CD4-positive, alpha-beta T cell treated with Interleukin-10 for 1 hour (primary cell): ENCODE data around the gene NPEPL1.
"Not testable (repeated sequence)": the region's sequence is repeated elsewhere in the genome, so short reads cannot be mapped to it uniquely, and the experiment has no call there.

ENCODE experiments used
- DNase-seq: peaks from one replicate; pipeline ENCODE4 v3.0.0-alpha.2; 2020

The NPEPL1 gene, protein sequence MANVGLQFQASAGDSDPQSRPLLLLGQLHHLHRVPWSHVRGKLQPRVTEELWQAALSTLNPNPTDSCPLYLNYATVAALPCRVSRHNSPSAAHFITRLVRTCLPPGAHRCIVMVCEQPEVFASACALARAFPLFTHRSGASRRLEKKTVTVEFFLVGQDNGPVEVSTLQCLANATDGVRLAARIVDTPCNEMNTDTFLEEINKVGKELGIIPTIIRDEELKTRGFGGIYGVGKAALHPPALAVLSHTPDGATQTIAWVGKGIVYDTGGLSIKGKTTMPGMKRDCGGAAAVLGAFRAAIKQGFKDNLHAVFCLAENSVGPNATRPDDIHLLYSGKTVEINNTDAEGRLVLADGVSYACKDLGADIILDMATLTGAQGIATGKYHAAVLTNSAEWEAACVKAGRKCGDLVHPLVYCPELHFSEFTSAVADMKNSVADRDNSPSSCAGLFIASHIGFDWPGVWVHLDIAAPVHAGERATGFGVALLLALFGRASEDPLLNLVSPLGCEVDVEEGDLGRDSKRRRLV

DNA sequence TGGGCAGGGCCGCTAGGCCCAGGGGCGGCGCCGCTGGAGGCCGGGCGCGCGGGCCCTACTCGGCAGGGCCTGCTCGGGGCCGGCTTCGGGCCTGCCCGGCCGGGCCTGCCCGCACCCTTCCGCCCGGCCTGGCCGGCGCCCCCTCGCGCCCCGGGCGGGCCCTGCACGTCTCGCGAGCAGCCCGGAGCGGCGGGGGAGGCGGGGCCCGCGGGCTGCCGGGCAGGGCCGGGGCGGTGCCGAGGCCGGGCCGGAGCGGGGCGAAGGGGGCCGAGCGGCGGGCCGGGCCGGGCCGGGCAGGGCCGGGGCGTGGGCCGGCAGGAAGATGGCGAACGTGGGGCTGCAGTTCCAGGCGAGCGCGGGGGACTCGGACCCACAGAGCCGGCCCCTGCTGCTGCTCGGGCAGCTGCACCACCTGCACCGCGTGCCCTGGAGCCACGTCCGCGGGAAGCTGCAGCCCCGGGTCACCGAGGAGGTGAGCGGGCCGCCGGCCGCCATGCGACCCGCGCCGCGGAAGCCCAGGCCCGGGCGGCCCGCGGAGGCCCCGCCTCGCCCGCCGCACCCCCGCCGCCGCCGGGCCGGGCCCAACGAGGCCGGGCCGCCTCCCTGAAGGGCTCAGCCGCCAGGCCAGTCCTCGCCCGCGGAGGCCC lies at the start of gene NPEPL1:
Gene NPEPL1 (plus strand): TSS at position 222 of the 647 bp plus-strand sequence. CDS start 101 bp downstream, at position 323.
- peak; percentile 67 for DNase-seq

DNA sequence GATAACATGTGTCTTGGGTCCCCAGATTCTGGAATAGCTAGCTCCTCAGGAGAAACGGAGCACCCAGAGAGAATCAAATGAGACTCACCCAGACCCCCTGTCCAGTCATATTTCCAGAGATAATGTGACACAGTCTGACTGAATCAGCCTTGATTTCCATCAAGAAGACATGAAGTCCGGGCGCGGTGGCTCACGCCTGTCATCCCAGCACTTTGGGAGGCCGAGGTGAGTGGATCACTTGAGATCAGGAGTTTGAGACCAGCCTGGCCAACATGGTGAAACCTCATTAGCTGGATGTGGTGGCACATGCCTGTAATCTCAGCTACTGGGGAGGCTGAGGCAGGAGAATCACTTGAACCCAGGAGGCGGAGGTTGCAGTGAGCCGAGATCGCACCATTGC lies 49.7 kb upstream of the NPEPL1 start:
- not testable (repeated sequence) for DNase-seq

DNA sequence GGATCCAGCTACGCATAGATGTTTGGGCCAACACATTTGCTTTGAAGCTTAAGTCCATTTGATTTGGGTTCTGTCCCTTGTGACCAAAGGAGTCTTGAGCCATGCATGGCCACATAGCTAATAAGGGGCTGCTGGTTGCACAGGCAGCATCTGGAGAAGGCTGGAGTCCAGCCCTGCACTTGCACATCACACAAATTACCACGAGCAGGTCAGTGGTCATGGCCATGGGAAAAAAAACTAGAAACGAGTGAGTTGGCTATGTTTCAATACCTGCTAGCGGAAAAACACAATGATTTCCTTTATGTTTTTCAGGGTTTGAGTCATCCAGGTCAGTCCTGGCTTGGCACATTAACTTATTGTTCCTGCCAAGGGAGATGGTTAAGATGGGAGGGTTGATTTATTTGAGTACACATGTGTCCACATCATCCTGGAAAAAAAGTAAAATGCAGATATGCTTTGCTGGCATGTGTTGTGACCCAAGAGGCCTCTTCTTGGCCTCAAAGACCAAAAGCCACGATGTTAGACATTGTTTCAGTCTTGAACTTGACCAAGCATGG lies 47.1 kb upstream of the NPEPL1 start:
- no peak for DNase-seq

DNA sequence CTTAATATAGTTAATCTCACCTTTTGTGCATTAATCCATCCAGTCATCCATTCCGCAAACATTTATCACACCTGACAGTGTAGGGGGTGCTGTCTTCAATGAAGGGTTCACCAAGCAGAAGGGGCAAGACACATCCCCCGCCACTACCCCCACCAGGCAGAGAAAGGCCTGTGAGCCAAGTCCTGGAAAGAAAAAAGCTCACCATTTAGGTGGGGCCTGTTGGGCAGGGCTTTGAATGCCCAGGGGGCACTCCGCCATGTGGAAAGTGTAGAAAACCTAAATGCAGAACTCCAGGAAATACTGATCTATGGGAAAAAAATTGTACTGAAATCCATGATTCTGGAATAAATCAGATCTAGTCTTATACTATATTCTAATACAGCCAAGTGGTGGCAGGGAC lies 46.3 kb upstream of the NPEPL1 start:
- no peak for DNase-seq

DNA sequence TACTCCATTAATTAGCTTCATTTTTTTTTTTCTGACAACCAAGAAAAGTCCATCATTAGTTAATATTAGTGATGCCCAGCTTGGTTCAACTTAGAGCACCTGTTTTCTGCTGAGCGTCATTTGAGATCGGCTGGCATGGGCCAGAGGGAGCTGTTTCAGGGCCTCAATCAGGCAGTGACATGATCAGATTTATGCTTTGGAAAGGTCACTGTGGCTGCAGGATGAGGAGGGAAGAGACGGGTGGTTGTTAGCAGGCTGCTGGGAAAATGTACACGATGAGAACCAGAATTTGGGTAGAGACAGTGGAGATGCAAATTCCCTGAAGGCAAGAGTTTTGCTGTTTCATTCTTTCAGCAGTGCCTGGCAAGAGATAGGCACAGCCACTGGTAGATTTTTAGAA lies 45.9 kb upstream of the NPEPL1 start:
- no peak for DNase-seq

DNA sequence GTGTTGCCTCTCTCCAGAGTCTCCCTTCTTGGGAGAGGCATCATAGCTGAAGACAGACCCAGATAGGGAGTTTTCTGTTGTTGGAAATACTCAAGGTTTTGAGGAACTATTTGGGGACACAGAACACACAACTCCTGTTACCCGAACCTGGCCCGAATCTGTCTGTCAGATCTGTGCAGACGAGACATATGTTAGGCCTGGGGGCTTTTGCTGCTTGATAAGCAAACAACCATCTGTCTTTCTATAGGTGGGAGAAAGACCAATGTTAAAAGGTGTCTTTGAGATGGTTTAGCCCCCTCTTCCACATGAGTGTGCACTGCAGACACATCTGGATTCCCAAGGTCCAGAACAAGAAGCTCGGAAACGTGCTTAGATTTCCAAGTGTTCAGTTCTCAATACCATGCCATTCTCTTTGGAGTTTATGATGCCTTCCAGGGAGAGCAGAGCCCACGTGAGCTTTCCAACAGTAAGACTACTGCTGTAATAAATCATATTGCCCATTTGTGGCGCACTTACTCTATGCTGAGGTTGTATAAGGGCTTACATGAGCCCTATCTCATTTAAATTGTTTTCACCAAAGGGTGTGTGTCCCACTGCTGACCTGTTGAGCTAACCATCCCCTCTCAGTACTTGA lies 45.3 kb upstream of the NPEPL1 start:
- DNase-seq, result peak; percentile 43

DNA sequence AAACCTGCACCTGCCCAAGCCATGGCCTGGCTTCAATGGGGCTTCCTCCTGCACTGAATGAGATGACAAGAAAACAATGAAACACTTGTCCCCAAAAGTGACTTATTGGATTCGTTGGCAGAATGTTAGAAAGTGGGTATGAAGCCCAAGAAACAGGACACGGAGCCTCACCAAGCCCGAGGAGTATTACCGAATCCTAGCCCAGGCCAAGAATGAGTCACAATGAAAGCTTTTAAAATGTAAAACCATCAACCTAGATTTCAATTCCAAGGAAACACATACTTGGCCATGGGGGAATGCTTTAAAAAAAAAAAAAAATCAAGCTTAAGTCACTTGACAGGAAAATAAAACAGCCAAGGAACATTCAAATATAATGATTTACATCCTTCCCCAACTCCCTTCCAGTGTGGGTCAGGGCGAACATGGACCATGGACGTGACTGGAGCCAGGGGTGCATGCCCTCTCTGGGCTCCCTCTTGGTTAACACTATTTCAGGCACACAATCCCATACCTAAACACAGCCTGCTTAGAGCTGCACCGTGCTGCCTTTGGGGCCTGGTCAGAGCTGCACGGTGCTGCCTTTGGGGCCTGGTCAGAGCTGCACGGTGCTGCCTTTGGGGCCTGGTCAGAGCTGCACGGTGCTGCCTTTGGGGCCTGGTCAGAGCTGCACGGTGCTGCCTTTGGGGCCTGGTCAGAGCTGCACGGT lies 44.7 kb upstream of the NPEPL1 start:
- no peak for DNase-seq

DNA sequence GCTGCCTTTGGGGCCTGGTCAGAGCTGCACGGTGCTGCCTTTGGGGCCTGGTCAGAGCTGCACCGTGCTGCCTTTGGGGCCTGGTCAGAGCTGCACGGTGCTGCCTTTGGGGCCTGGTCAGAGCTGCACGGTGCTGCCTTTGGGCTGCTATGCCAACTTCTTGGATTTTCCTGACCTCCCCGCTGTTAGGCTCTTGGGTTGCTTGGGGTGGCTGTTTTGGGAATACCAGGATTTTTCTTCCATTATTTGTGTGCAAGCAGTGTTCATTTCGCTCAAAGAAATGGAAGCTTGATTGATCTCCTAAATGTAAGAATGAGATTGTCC lies 44.1 kb upstream of the NPEPL1 start:
- not testable (repeated sequence) for DNase-seq

DNA sequence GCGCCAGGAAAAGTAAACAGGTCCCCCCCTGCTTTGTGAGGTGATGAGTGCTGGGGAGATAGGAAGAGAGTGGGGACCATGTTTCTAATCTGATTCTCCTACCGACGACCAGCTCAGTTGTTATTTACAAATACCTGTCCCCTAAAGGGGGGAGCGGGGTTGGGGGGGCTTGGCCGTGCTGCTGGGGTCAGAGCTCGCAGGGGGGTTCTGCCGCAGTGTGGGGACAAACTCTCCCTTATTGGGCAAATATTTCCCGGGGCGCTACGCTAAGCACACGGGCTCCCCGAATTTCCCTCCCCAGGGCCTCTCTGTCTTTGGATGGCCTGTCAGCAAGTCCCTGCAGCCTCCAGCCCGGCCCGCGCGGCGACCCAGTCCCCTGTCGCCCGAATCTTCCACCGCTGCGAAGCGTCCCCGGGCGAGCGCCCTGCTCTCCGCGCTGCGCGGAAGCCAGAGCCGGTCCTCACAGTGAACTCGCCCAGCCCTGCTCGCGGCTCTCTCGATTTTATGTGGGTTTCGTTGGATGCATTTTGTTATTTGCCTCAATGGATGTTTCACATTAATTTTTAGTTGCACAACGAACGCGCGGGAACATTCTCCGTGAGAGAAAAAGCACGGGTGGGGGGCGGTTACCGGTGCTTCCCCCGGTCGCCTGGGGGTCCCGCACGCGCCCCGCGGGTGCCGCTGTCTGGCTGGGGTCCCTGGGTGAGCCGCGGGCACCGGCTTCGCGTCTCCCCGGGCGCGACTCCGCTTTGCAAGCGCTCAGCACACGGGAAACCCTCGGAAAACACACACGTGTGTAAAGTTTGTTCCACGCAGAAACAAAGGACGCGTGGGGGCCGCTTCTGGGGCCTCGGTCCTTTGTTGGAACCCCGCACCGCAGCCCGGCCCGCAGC lies 43.1 kb upstream of the NPEPL1 start:
- peak; percentile 39 for DNase-seq

DNA sequence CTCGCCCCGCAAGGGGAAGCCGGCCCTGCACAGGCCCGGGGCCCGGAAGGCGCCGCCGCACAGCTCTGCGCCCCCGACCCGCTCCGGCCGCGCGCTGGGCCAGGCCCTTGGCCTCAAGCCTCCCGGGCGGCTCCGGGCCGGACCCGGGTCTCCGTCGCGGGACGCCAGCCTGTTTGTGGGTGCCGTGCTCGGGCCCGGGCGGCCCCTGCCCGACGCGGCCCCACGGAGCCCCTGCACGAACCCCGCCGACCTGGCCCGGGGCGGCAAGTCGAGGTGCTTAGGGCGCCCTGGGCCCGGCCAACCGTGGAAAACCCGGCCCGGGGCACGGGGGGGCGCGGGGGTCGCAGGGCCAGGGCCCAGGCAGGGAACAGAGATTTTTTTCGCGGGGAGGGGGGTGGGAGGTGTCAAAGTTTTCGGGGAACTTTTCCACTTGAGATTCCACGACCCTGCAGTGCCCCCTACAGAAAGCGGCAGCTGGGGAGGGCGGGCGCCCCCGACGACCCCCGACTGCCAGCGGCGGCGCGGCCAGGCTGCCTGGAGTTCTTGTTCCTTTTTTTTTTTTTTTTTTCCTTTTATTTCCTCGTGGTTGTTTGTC lies 42.3 kb upstream of the NPEPL1 start:
- DNase-seq, result peak; percentile 42

DNA sequence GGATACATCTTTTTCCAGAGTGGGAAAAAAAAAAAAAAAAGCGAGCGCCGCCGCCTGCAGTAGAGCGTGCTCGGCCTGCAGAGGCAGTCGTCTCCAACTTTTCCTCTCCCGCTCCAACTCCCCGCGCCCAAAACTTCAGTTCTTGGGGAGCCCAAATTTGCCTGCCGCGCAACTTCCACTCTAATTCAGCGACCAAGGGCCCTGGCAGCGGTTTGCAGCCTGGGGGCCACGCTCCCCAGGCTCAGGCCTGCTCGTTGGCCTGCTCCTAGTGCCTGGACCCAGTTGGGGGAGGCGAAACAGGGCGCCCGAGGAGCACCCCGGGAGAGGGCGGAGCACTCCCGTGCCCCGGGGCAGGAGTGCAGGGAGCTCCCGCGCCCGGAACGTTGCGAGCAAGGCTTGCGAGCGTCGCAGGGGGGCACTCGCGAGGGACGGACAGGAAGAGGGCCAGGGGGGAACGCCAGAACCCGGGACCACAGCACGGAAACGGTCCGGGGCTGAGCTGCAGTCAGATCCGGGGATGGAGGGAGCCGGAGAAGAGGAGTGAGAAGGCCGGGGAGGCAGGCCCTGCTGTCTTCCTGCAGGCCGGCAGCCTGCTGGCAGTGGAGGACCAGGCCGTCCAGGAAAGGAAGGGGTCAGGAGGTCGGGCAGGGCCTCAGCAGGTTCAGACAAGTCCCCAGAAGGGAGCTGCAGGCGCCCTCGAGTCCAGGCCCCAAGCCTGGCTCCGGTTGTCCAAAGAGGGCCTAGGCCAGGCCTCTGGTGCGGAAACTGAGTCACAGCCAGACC lies 41.6 kb upstream of the NPEPL1 start, which contains the start of gene STX16:
Gene STX16 (plus strand): TSS at position 508 of the 783 bp plus-strand sequence. CDS start 724 bp downstream, outside the sequence.
- DNase-seq, result peak; percentile 90

DNA sequence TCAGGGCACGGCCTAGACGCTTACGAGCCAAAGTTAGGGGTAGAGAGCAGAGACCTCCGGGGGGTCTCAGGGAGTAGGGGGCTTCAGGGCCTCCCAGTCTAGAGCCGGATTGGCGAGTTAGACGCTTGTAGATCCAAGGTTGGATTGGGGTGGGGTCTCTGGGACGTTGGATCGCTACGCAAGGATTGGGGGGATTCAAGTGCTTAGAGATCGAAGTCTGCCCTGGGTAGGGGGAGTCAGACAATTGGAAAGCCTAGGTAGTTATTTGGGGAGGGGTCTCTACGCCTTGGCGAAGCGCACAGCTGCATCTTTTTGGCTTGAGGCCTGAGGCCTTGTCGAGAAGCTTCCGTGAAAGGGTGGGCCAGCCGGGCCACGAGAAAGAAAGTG lies 41.0 kb upstream of the NPEPL1 start:
- peak; percentile 29 for DNase-seq

DNA sequence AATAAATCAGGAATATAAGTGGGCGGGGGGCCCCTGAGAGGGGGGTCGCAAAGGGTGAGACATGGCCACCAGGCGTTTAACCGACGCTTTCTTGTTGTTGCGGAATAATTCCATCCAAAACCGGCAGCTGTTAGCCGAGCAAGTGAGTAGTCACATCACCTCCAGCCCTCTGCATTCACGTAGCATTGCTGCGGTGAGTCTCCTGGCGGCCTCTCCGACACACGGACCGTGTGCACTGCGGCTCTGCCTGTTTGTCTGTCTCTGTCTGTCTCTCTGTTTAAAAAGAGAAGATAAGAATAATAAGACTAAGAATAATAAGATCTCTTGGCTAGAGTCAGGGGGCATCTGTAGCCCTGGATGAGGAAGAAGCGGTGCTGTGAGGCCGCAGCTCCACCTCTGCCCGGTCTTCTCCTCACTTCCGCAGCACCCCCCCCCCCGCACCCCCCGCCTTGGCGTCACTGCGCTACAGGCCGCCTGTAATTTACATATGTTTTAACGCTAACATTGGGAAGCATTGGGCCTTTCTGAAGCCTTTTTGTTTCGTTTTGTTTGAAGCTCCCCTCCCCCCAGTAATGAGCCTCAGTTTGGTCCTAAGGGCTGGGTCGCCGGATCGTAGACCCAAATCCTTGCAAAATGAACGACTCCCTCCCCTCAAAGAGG lies 40.5 kb upstream of the NPEPL1 start:
- peak; percentile 88 for DNase-seq

DNA sequence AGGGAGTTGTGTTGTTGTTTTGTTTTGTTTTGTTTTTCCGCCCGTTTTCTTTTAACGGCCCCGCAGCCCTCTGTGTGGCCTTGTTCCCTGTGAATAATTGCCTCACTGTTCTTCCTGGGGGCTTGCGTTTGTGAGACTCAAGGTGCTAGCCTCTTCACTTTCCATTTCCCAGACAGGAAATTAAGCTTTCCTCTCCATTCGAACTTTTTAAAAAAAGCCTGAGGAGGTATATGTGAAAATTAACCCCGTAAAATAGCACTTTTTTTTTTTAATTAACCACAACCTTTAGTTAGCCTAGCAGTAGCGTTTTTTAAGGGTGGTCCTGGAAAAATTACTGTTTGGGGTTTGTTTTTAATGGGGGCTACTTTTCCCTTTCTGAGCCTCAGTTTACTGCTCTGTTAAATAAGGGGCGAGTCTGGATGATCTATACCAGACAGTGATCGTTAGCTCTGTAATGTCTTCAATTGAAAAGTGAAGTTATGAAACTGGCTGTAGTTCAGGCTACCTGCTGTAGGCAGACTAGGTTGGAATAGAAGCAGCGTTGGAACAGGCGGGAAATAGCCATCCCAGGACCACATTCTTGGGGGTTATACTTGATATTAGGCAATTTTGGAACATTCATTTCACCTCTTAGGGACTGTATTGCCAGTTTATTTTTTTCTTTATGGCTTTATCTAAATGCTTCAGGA lies 39.9 kb upstream of the NPEPL1 start:
- DNase-seq, result peak; percentile 37

DNA sequence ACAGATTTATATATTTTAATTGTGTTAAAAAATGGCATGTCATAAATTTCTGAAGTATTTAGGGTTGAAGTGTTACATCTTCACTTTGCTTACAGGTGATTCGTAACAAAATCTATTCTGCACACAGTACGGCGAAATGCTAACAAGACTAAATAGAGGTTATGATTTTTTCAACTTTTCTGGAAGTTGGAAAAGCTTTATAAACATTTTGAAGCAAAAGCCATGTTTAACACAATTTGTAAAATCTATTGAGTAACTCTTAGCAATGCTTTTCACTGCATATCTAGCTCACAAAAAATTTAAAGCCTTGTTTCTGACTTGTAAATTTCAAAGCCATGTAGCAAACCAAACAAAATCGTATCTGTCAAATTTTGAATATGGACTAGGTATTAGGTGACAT lies 38.3 kb upstream of the NPEPL1 start:
- no peak for DNase-seq

DNA sequence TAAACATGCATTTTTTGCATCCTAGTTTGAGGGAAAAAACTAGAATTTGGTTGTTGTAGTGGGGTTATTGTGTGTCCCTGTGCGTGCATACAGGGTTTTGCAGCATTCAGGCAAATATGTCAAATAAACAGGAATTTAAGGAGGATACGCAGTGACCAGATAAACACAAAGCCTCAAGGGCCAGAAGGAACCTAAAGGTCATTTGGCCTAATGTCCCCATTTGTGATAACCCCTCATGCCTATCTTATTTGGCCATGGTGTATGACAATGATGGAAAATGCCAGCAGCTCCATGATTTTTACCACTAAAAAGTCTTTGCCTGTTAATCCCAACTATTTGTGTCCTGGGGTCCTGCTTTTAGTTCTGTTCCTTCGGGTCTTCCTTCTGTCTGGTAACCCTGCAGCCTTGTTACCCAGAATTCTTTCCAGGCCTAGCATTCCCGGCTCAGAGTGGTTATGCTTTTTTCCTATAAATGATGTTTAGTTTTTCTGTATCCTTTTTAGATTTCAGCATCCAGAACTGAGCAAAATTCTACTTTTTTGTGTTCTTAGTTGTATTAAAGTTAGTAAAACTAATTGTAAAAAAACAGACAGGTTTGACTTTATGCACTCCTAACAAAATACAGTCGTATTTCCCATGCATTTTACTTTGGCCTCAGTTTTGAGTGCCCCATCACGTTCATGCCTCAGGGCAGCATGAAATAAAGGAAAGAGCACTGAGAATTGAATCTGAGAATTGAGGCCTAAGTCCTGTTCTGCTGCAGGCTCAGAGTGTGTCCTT lies 37.1 kb upstream of the NPEPL1 start:
- no peak for DNase-seq

DNA sequence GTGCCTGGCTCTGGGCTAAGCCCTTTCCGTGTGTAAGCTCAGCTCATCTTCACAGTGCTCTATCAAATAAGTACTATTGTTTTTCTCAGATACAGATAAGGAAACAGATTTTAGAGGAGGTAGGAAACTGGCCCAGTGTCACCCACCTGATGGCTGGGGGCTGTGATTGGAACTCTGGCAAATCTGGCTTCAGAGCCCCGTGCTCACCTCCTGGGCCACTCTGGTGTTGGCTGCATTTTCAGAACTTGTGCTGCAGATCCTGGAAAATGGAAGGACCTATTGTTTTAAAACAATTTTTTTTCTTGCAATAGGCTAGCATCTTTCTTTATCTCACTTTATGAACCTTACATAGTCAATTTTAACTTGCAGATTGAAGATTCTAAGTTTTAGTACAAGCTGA lies 35.8 kb upstream of the NPEPL1 start:
- no peak for DNase-seq

DNA sequence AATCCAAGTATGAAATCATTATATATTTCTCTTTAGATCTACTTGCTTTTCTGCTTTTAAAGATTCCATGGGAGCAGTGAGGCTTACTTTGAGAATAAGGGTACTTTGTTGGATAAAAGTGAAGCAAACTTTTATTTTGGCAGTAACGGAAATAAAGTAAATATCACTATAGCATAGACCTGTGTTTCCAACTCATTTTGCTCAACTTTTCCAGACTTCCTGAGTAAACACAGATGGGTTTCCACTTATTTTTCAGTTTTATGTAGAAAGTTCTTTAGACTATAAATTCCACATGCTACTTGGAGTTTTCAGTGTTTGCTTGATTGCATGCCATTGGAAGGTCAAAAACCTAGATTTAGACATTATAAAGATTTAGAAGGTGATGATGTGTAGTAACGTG lies 35.3 kb upstream of the NPEPL1 start:
- no peak for DNase-seq
